Body of pancreas (tissue), 4 donors: ENCODE data around the gene GSAP. TPM values are rescaled to one million over a fixed set of nuclear protein-coding genes. Genes with fewer than 3 reads are reported as not detected.
A peak's percentile ranks its signal among the peaks of the same experiment; 100 is the strongest.

ENCODE experiments used
- ATAC-seq: fragments of 150-250 bp; one replicate; pipeline ENCODE4 v1.9.1; 2016
- DNase-seq, 4 donors: peaks; one replicate each; pipeline ENCODE4 v3.0.0-alpha.2; 2019
- H3K27ac ChIP-seq, 4 donors: fragments of 200-600 bp; sonication (generic); 1 replicate in 3 of 4; 2 replicates in 1 of 4; pipeline versions ENCODE4 v1.5.1 to v1.6.1; 2016 to 2019; ENCODE audit warnings: mild to moderate bottlenecking in 1 of 4, mixed read lengths in 1 of 4, moderate library complexity in 1 of 4
- H3K27me3 ChIP-seq, 2 donors: fragments of 200-600 bp; sonication (generic); one replicate each; pipeline ENCODE4 v1.6.0; 2016; ENCODE audit warnings: mild to moderate bottlenecking in 1 of 2
- H3K36me3 ChIP-seq, 2 donors: fragments of 200-600 bp; sonication (generic); replicated peaks in 1 of 2; 2 replicates each; pipeline ENCODE4 v1.5.1; 2016; ENCODE audit warnings: low read depth in 2 of 2; ENCODE audit not compliant: insufficient read depth in 1 of 2
- H3K4me1 ChIP-seq: fragments of 200-600 bp; sonication (generic); one replicate; pipeline ENCODE4 v1.6.0; 2016
- H3K4me3 ChIP-seq, 2 donors: fragments of 200-600 bp; sonication (generic); 1 replicate in 1 of 2; 2 replicates in 1 of 2; pipeline ENCODE4 v1.5.1; 2016 to 2019
- H3K9me3 ChIP-seq, 3 donors: fragments of 200-600 bp; sonication (generic); 1 replicate in 2 of 3; 2 replicates in 1 of 3; pipeline ENCODE4 v1.5.1; 2016
- POLR2A ChIP-seq, 3 donors: fragments of 450-650 bp; IDR thresholded peaks; one replicate each; pipeline ENCODE4 v1.6.1; 2016; ENCODE audit warnings: antibody characterized with exemption in 3 of 3, mild to moderate bottlenecking in 2 of 3
- WGBS, 2 donors: methylation state at CpG; one replicate each; pipeline ENCODE4 v1.1.5; 2017; 5-methylcytosine and 5-hydroxymethylcytosine counted together
- intact Hi-C: fragments of 100-400 bp; cut with DNase I; formaldehyde crosslinking; loops from one replicate; pipeline ENCODE4 v1.15.1; 2023
- total RNA-seq, 2 donors: library from RNA; depleted of rRNA; stranded (reverse); fragments of >200 nt; gene quantifications; one replicate each; pipeline ENCODE4 v1.1.0, GENCODE V29; 2016
- TF ChIP-seq, protein P1 (sequence below), 7 experiments: fragments of 450-650 bp in 4 of 7; fragments of 200-600 bp in 3 of 7; sonication (generic) in 3 of 7; IDR thresholded peaks; one replicate each; pipeline ENCODE4 v1.5.1; 2016 to 2019; ENCODE audit warnings: antibody characterized with exemption in 7 of 7

GSAP gene
- total RNA-seq, 2 donors from 2014 or later, result 13.7 to 18.8 TPM

DNA sequence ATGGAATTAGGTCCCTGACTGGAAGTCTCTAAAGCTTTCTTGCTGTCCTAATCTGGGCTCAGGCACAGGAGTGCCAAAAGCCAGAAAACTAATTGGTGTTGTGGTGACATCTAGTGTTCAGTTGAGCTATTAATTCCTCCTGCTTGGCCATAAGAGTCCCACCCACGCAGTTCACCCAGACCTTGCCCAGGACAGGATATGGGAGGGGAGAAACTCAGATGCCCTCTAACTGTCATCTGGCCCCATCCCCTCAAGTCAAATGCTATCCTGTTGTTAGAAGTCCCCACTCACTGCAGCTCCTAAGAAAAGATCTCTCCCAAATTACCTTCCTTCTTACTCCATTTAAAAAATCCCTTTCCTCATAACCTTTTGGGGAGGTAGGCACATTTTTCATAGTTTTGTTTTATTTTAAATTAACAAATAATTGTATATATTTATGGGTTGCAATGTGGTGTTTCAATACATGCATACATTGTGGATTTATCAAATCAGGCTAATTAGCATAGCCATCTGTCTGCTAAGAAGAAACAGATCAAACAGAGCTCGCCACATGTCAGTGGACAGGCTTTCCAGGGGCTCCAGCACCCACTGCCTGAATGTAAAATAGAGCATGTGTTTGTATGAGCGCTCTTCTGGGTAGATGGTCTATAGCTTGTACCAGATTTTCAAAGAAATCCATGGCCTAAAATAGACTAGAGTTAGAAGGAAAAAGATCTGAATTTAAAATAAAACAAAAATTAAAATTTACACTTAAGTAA lies 84.0 kb downstream of the GSAP start:
- no peaks in the 10 kb centered on the region for H3K9me3 ChIP-seq
- intact Hi-C loops, result no loop called here
- H3K27ac ChIP-seq, result no peak overlapping the region
- no peak overlapping the region for H3K4me3 ChIP-seq
- ATAC-seq, result peak; percentile 85
- 62 to 63% methylated on average over 3 of the region's 3 CpGs for WGBS, 2 donors
- TF ChIP-seq POLR2A (IDR thresholded peaks at IDR 0.05), result no peak
- TF ChIP-seq, protein P1, sequence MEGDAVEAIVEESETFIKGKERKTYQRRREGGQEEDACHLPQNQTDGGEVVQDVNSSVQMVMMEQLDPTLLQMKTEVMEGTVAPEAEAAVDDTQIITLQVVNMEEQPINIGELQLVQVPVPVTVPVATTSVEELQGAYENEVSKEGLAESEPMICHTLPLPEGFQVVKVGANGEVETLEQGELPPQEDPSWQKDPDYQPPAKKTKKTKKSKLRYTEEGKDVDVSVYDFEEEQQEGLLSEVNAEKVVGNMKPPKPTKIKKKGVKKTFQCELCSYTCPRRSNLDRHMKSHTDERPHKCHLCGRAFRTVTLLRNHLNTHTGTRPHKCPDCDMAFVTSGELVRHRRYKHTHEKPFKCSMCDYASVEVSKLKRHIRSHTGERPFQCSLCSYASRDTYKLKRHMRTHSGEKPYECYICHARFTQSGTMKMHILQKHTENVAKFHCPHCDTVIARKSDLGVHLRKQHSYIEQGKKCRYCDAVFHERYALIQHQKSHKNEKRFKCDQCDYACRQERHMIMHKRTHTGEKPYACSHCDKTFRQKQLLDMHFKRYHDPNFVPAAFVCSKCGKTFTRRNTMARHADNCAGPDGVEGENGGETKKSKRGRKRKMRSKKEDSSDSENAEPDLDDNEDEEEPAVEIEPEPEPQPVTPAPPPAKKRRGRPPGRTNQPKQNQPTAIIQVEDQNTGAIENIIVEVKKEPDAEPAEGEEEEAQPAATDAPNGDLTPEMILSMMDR (IDR thresholded peaks at IDR 0.05), result peak; percentile 36 to 83 (median 74)
- H3K27me3 ChIP-seq, result no peaks in the 10 kb centered on the region
- DNase-seq, result peak; percentile 42 to 74 (median 56)
- peaks cover 0 to 2% of the 10 kb centered on the region in 2 donors for H3K36me3 ChIP-seq
- H3K4me1 ChIP-seq, result no peaks in the 10 kb centered on the region

DNA sequence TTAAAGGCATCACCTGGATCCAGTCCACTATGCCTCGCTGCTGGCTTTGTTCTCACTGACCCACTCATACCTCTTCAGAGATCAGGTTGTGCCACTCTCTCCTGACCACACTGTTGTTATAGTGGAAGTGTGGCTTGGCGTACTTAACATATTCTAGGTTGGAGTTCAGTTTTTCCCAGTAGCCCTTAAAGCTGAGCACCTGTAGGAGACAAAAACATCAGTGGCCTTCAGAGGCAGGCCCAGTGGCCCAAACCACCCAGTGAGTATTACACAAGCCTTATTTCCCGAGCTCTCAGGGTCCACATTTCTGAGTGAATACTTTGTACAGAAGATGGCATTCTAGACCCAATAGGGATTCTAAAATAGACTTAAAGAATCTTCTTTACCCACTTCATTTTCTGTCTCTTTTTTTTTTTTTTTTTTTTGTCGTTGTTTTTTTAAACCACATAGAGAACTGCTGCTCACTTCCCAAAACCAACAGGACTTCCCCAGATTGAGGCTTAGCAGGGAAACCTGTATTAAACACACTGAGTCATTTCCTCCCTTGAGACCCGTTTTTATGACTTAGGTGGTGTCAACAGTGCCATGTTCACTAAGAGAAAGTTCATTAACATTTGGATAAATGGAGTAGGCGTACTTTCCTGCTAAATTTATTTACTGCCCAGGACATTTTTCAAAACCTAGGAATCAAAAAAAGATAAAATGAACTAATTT lies 85.8 kb downstream of the GSAP start:
- peaks cover 0 to 2% of the 10 kb centered on the region in 2 donors for H3K36me3 ChIP-seq
- H3K4me3 ChIP-seq, result no peak overlapping the region
- H3K4me1 ChIP-seq, result no peaks in the 10 kb centered on the region
- H3K27ac ChIP-seq, result no peak overlapping the region
- TF ChIP-seq POLR2A (IDR thresholded peaks at IDR 0.05), result no peak
- TF ChIP-seq, protein P1 (IDR thresholded peaks at IDR 0.05), result no peak
- no peak for ATAC-seq
- H3K27me3 ChIP-seq, result no peaks in the 10 kb centered on the region
- intact Hi-C loops, result no loop called here
- no peak for DNase-seq
- no peaks in the 10 kb centered on the region for H3K9me3 ChIP-seq
- WGBS, 2 donors, result 72 to 75% methylated on average over 6 of the region's 6 CpGs

DNA sequence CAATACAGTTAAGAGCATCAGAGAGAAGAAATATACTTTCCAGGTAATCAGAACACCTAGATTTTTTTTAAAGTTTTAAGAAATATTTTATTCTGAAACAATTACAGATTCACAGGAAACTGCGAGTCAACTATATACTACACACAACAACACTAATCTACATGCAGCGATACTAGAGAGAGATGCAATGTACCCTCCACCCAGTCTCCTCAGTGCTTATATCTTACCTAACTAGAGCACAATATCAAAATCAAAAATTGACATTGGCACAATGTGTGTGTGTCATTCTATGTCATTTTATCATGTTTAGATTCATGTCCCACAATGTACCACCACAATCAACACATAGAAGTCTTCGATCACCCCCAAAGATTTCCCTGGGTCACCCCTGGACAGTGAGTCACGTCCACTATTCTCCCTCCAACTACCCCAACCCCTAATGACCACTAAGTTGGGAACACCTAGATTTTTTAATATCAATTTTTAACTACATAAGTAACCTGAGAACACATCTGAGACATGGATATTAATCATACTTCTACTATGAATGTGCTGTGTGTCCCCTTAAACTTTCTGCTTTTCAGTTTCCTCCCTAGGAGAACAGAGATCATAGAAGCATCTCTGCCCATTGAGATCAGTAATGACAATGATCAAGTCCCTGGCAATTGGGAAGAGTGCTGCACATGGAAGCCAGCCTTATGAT lies 86.5 kb downstream of the GSAP start:
- TF ChIP-seq, protein P1 (IDR thresholded peaks at IDR 0.05), result no peak
- no peak for TF ChIP-seq POLR2A (IDR thresholded peaks at IDR 0.05)
- H3K27ac ChIP-seq, result no peak overlapping the region
- no peaks in the 10 kb centered on the region for H3K27me3 ChIP-seq
- intact Hi-C loops, result no loop called here
- no peaks in the 10 kb centered on the region for H3K9me3 ChIP-seq
- 85 to 90% methylated on average over 4 of the region's 4 CpGs for WGBS, 2 donors
- H3K4me3 ChIP-seq, result no peak overlapping the region
- DNase-seq (no peak), ATAC-seq (no peak)
- no peaks in the 10 kb centered on the region for H3K4me1 ChIP-seq
- peaks cover 0 to 2% of the 10 kb centered on the region in 2 donors for H3K36me3 ChIP-seq

DNA sequence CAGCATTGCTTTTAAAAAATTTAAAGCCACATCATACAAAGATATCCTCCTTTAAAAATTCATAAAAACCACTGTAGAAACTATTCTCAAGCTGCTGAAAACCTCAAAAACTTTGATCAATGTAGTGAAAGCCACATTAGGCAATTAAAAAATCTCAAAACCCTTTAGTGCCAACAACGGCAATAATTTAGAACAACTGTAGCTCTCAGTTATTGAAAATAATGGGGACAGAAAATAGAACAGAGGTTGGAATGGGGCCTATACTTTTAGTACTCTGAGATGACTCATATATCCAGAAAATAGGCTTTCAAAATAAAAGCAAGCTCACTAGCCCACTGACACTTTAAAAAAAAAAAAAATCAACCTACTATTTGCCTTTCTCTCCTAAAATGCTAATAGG lies 87.5 kb downstream of the GSAP start:
- no peak for TF ChIP-seq POLR2A (IDR thresholded peaks at IDR 0.05)
- TF ChIP-seq, protein P1 (IDR thresholded peaks at IDR 0.05), result no peak
- H3K9me3 ChIP-seq, result no peaks in the 10 kb centered on the region
- DNase-seq (no peak), ATAC-seq (no peak)
- H3K4me3 ChIP-seq, result no peak overlapping the region
- H3K27ac ChIP-seq, result no peak overlapping the region
- intact Hi-C loops, result no loop called here
- H3K27me3 ChIP-seq, result no peaks in the 10 kb centered on the region
- peaks cover 0 to 2% of the 10 kb centered on the region in 2 donors for H3K36me3 ChIP-seq
- no peaks in the 10 kb centered on the region for H3K4me1 ChIP-seq
- 65 to 78% methylated on average over 1 of the region's 1 CpG for WGBS, 2 donors
